Measurements from ENCODE around the gene ZNF138.
"Not testable (repeated sequence)": the region's sequence is repeated elsewhere in the genome, so short reads cannot be mapped to it uniquely, and the experiment has no call there.

The ZNF138 gene

DNA sequence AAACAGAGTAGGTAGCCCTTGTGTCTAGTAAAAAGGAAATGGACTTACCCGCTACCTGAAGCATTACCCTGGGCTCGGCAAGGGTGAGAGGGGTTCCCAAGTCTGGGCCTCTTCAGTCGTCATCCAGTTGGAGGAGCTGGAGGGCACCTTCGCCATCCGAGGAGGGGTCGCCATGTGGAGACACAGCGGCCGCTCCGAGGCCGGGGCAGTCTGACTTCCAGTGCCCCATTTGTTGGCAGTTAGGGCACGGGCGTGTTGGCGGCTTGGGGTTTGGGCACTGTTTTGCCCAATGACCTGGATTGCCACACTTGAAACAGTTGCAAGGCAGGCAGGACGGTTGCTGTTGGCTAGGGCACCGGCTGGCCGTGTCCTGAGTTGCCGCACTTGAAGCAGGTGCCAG, 43.8 kb downstream of the ZNF138 start:
- not testable (repeated sequence) for H3K27ac ChIP-seq (ENCODE audit: low read depth, low read length); H3K36me3 ChIP-seq (ENCODE audit: insufficient read depth, low read length); H3K4me3 ChIP-seq (ENCODE audit: low read length); H3K9me3 ChIP-seq (ENCODE audit: insufficient read depth, low read depth, low read length); H3K4me1 ChIP-seq (ENCODE audit: insufficient read depth, low read length); H3K9ac ChIP-seq (ENCODE audit: low read depth, low read length); H3K27me3 ChIP-seq (ENCODE audit: insufficient read depth, low read length)
- 92% methylated on average over 15 of the region's 17 CpGs for WGBS

DNA sequence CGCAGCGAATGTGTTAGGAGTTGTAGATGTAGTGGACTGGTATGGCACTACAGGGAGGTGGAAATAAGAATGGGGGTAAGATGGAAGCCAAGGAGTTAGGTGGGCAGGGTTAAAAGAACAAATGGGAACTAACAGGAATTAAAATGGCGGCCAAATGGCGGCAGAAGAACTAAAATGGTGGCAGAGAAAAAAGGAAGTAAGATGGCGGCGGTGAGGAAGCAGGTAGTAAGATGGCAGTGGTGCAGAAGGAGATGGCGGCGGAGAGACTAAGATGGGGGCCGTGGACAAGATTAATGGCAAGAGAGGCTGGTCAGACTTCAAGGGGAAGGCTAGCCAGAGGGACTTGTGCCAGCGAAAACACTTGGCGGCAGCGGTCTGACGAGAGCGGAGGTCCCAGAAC, 44.5 kb downstream of the ZNF138 start:
- Histone ChIP-seq H3K9ac (ENCODE audit: low read depth, low read length) (no peak overlapping the region), H3K27me3 (ENCODE audit: insufficient read depth, low read length) (no peaks in the 10 kb centered on the region), H3K4me1 (ENCODE audit: insufficient read depth, low read length) (no peaks in the 10 kb centered on the region), H3K9me3 (ENCODE audit: insufficient read depth, low read depth, low read length) (no peaks in the 10 kb centered on the region), H3K4me3 (ENCODE audit: low read length) (no peak overlapping the region), H3K27ac (ENCODE audit: low read depth, low read length) (no peak overlapping the region), H3K36me3 (ENCODE audit: insufficient read depth, low read length) (no peaks in the 10 kb centered on the region)
- WGBS: 74% methylated on average over 14 of the region's 14 CpGs

DNA sequence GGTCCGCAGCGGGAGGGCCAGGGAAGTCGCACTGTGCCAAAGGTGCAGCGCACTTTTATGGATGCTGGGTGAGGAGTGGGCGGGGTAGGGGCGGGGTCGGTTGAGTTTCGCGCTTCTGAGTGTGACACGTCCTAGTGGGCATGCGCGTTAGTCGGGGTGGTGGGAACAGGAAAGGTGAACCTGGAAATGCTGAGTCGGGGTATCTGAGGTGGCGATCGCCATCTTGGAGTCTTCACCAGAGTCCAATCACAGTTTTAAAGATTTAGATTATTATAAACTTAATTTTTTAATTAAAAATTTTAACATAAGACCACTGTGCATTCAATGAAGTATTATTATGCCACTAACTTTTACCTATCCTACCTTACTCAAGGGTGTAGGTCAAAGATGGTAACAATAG, 45.7 kb downstream of the ZNF138 start:
- H3K27me3 ChIP-seq (ENCODE audit: insufficient read depth, low read length): no peaks in the 10 kb centered on the region
- no peak overlapping the region for H3K27ac ChIP-seq (ENCODE audit: low read depth, low read length)
- H3K4me1 ChIP-seq (ENCODE audit: insufficient read depth, low read length): no peaks in the 10 kb centered on the region
- H3K36me3 ChIP-seq (ENCODE audit: insufficient read depth, low read length): no peaks in the 10 kb centered on the region
- H3K4me3 ChIP-seq (ENCODE audit: low read length): no peak overlapping the region
- no peak overlapping the region for H3K9ac ChIP-seq (ENCODE audit: low read depth, low read length)
- no peaks in the 10 kb centered on the region for H3K9me3 ChIP-seq (ENCODE audit: insufficient read depth, low read depth, low read length)
- 96% methylated on average over 14 of the region's 16 CpGs for WGBS

DNA sequence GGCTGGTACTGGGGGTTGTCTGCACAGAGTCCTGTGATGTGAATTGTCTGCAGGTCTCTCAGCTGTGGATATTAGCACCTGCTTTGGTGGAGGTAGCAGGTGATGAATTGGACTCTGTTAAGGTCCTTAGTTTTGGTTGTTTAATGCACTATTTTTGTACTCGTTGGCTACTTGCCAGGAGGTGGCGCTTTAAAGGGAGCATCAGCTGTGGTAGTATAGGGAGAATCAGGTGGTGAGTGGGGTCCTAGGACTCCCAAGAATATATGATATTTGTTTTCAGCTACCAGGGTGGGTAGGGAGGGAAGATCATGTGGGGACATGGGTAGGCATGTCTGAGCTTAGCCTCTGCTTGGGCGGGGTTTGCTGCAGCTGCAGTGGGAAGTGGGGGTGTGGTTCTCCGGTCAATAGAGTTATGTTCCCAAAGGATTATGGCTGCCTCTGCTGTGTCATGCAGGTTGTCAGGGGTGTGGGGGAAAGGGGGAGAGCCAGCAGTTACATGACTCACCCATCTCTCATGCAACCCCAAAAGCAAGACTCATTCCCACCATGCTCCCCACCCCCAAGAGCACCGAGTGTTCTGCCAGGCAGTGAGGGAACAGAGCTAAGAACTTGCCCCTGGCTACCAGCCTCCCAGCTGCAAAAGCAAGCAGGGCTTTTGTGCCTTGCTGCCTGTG, 55.2 kb downstream of the ZNF138 start:
- Histone ChIP-seq H3K27ac (ENCODE audit: low read depth, low read length) (no peak overlapping the region), H3K9me3 (ENCODE audit: insufficient read depth, low read depth, low read length) (no peaks in the 10 kb centered on the region), H3K4me1 (ENCODE audit: insufficient read depth, low read length) (no peaks in the 10 kb centered on the region), H3K27me3 (ENCODE audit: insufficient read depth, low read length) (no peaks in the 10 kb centered on the region), H3K9ac (ENCODE audit: low read depth, low read length) (no peak overlapping the region), H3K4me3 (ENCODE audit: low read length) (no peak overlapping the region), H3K36me3 (ENCODE audit: insufficient read depth, low read length) (no peaks in the 10 kb centered on the region)
- WGBS: 84% methylated on average over 5 of the region's 5 CpGs

DNA sequence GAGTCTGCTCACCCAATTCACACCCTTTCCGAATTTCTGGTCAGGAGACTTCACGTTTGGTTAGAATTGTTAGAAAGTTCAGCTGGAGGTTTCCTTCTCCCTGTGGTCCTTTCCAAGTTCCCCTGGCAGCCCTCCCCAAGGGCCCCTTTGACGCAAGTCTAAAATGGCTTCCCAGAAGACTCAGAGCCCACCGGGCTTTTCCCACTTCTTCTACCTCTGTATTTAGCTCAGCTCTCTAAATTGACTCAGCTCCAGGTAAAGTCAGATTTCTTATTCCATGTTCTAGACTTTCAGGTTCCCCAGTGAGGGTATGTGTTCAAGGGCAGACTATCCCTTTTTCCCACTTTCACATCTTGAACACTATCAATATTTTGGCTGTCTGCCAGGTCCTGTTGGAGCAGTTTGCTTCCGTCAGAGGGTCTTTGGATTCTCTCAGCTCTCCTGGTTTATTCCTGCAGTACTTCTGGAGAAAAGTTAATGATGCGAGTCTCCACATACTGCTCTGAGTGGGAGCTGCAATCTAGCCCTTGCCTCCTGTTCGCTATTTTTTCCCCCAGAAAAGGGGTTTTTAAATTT, 55.8 kb downstream of the ZNF138 start:
- no peaks in the 10 kb centered on the region for H3K9me3 ChIP-seq (ENCODE audit: insufficient read depth, low read depth, low read length)
- no peak overlapping the region for H3K4me3 ChIP-seq (ENCODE audit: low read length)
- H3K27ac ChIP-seq (ENCODE audit: low read depth, low read length): no peak overlapping the region
- H3K27me3 ChIP-seq (ENCODE audit: insufficient read depth, low read length): no peaks in the 10 kb centered on the region
- H3K36me3 ChIP-seq (ENCODE audit: insufficient read depth, low read length): no peaks in the 10 kb centered on the region
- H3K4me1 ChIP-seq (ENCODE audit: insufficient read depth, low read length): no peaks in the 10 kb centered on the region
- 89% methylated on average over 6 of the region's 7 CpGs for WGBS
- no peak overlapping the region for H3K9ac ChIP-seq (ENCODE audit: low read depth, low read length)

DNA sequence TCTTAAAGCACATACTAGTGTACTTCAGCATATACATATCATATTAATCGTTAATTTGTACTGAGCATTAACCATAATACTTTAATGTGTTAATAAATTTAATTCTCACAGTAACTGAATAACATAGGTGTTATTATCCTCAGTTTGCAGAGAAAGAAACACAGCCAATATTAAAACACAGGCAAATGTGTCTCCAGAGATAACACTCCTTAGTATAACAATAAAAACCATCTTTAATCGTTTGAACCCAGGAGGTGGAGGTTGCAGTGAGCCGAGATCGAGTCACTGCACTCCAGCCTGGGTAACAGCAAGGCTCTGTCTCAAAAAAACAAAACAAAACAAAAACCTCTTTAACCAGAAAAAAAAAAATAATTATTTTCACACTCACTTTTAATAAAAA, 59.5 kb downstream of the ZNF138 start:
- no peak overlapping the region for H3K27ac ChIP-seq (ENCODE audit: low read depth, low read length)
- H3K9me3 ChIP-seq (ENCODE audit: insufficient read depth, low read depth, low read length): no peaks in the 10 kb centered on the region
- no peak overlapping the region for H3K4me3 ChIP-seq (ENCODE audit: low read length)
- H3K9ac ChIP-seq (ENCODE audit: low read depth, low read length): no peak overlapping the region
- H3K36me3 ChIP-seq (ENCODE audit: insufficient read depth, low read length): no peaks in the 10 kb centered on the region
- H3K4me1 ChIP-seq (ENCODE audit: insufficient read depth, low read length): no peaks in the 10 kb centered on the region
- WGBS: 61% methylated on average over 3 of the region's 4 CpGs
- no peaks in the 10 kb centered on the region for H3K27me3 ChIP-seq (ENCODE audit: insufficient read depth, low read length)

DNA sequence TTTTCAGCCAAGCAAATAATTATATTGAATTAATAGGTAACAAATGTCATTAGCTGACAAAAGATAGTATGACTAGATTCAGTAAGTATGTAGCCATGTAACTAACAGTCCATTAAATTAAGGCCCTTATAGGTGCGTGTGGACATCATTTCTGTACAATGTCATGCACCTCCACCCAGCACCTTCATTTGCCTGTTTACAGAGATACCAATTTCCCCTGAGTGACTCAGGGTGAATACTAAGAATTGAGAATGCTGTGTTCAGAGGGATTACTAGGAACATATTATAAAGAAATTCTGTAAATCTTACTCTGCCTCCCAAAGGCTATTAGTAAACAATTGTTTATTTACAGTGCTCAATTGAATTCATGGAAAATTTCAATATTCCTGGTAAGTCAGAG, 60.7 kb downstream of the ZNF138 start:
- no peaks in the 10 kb centered on the region for H3K36me3 ChIP-seq (ENCODE audit: insufficient read depth, low read length)
- H3K9ac ChIP-seq (ENCODE audit: low read depth, low read length): no peak overlapping the region
- no peak overlapping the region for H3K4me3 ChIP-seq (ENCODE audit: low read length)
- H3K27ac ChIP-seq (ENCODE audit: low read depth, low read length): no peak overlapping the region
- no peaks in the 10 kb centered on the region for H3K4me1 ChIP-seq (ENCODE audit: insufficient read depth, low read length)
- WGBS: 100% methylated on average over 1 of the region's 1 CpG
- no peaks in the 10 kb centered on the region for H3K9me3 ChIP-seq (ENCODE audit: insufficient read depth, low read depth, low read length)
- H3K27me3 ChIP-seq (ENCODE audit: insufficient read depth, low read length): no peaks in the 10 kb centered on the region

DNA sequence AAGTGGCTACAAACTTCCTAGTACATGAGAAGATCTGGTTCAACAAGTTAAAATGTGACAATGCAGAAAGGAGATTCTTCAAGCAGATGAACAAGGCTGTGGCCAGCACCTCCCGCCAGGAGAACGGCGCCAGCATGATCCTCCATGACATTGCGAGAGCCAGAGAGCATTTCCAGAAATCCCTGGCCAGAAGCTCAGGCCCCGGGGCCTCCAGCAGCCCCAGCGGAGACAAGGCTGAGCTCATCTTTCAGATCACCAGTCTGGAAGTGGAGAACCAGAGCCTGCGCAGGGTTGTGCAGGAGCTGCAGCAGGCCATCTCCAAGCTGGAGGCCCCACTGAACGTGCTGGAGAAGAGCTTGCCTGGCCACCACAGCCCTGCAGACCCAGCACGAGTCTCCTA, 68.8 kb downstream of the ZNF138 start:
- Histone ChIP-seq H3K4me1 (ENCODE audit: insufficient read depth, low read length) (no peaks in the 10 kb centered on the region), H3K27ac (ENCODE audit: low read depth, low read length) (no peak overlapping the region), H3K9ac (ENCODE audit: low read depth, low read length) (no peak overlapping the region), H3K4me3 (ENCODE audit: low read length) (no peak overlapping the region), H3K27me3 (ENCODE audit: insufficient read depth, low read length) (no peaks in the 10 kb centered on the region), H3K36me3 (ENCODE audit: insufficient read depth, low read length) (no peaks in the 10 kb centered on the region), H3K9me3 (ENCODE audit: insufficient read depth, low read depth, low read length) (0 out of 2 replicates have a peak, but pooled peaks cover 6% of the 10 kb centered on the region)
- 91% methylated on average over 9 of the region's 9 CpGs for WGBS

DNA sequence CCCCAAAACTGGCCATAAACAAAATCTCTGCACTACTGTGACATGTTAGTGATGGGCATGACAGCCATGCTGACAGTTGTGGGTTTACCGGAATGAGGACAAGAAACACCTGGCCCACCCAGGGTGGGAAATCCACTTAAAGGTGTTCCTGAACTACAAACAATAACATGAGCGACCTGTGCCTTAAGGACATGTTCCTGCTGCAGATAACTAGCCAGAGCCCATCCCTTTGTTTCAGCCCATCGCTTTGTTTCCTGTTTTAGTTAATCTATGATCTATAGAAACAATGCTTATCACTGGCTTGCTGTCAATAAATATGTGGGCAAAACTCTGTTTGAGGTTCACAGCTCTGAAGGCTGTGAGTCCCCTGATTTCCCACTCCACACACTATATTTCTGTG, 69.3 kb downstream of the ZNF138 start:
- H3K9me3 ChIP-seq (ENCODE audit: insufficient read depth, low read depth, low read length); H3K4me3 ChIP-seq (ENCODE audit: low read length); H3K4me1 ChIP-seq (ENCODE audit: insufficient read depth, low read length); H3K9ac ChIP-seq (ENCODE audit: low read depth, low read length); H3K36me3 ChIP-seq (ENCODE audit: insufficient read depth, low read length); H3K27me3 ChIP-seq (ENCODE audit: insufficient read depth, low read length); H3K27ac ChIP-seq (ENCODE audit: low read depth, low read length): not testable (repeated sequence)
- WGBS: 82% methylated on average over 3 of the region's 3 CpGs

DNA sequence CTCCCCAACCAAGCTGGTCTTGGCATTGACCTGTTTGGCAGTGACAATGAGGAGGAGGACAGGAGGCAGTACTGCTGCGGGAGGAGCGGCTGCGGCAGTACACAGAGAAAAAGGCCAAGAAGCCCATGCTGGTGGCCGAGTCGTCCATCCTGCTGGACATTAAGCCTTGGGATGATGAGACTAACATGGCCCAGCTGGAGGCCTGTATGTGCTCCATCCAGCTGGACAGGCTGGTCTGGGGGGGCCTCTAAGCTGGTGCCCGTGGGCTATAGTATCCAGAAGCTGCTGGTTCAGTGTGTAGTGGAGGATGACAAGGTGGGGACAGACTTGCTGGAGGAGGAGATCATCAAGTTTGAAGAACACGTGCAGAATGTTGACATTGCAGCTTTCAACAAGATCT, 69.7 kb downstream of the ZNF138 start:
- H3K27me3 ChIP-seq (ENCODE audit: insufficient read depth, low read length): no peaks in the 10 kb centered on the region
- H3K4me3 ChIP-seq (ENCODE audit: low read length): no peak overlapping the region
- no peak overlapping the region for H3K9ac ChIP-seq (ENCODE audit: low read depth, low read length)
- H3K36me3 ChIP-seq (ENCODE audit: insufficient read depth, low read length): no peaks in the 10 kb centered on the region
- 0 out of 2 replicates have a peak, but pooled peaks cover 6% of the 10 kb centered on the region for H3K9me3 ChIP-seq (ENCODE audit: insufficient read depth, low read depth, low read length)
- H3K27ac ChIP-seq (ENCODE audit: low read depth, low read length): no peak overlapping the region
- 86% methylated on average over 7 of the region's 7 CpGs for WGBS
- H3K4me1 ChIP-seq (ENCODE audit: insufficient read depth, low read length): no peaks in the 10 kb centered on the region

DNA sequence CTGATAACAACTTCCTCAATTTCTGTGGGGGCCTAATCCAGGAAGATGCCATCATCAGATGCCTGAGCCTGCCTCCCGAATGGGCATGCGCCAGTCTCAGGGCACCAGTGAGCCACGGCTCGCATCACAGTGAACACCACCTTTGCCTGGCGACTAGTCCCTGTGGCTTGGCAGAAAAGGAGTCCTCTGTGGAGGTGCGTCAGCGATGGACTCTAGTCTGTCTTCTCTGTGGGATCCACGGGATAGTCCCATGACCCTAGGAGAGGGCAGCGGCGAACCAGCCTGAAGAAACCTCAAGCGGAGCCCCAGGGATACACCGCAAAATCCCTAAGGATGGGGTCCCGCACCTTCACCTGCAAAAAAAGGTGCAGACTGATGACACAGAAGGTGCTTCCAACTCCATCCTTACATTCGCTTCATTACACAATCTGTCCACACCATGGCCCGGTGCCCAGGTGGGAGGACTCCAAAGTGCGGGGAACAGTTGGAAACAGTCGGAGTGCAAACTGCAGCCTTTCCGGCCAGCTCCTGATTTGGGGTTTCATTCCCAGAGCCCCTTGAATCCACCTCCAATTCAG, 73.7 kb downstream of the ZNF138 start:
- H3K36me3 ChIP-seq (ENCODE audit: insufficient read depth, low read length): no peaks in the 10 kb centered on the region
- H3K9ac ChIP-seq (ENCODE audit: low read depth, low read length): no peak overlapping the region
- 87% methylated on average over 18 of the region's 18 CpGs for WGBS
- H3K4me3 ChIP-seq (ENCODE audit: low read length): no peak overlapping the region
- 0 out of 2 replicates have a peak, but pooled peaks cover 6% of the 10 kb centered on the region for H3K9me3 ChIP-seq (ENCODE audit: insufficient read depth, low read depth, low read length)
- no peaks in the 10 kb centered on the region for H3K4me1 ChIP-seq (ENCODE audit: insufficient read depth, low read length)
- no peaks in the 10 kb centered on the region for H3K27me3 ChIP-seq (ENCODE audit: insufficient read depth, low read length)
- H3K27ac ChIP-seq (ENCODE audit: low read depth, low read length): no peak overlapping the region

Data from HUES64 (cell line).